Measurements from ENCODE around the gene AFG3L2.

AFG3L2 gene

GRCh38 chr18:12279781-12280531, 97.1 kb downstream of the AFG3L2 start:
- no peak for DNase-seq (ENCODE audit: low read depth in 1 of 2, low spot score in 1 of 2)
